HS-5 (cell line): ENCODE results near the gene PTN.

Experiments
- DNase-seq: peaks from one replicate; pipeline ENCODE4 v3.0.0-alpha.2; 2012; ENCODE audit warnings: low read depth

Gene PTN

GRCh38 chr7:137324796-137325696 lies 18.5 kb downstream of the PTN start:
- no peak for DNase-seq

- no peak for DNase-seq
Measured at GRCh38 chr7:137316648-137317353, 26.7 kb downstream of the PTN start.

- DNase-seq: no peak
Measured at GRCh38 chr7:137313201-137313600, 30.3 kb downstream of the PTN start.

- no peak for DNase-seq
Measured at GRCh38 chr7:137306748-137307147, 36.8 kb downstream of the PTN start.

GRCh38 chr7:137305901-137306621 lies 37.5 kb downstream of the PTN start:
- DNase-seq: no peak

GRCh38 chr7:137304624-137305235 lies 38.8 kb downstream of the PTN start:
- DNase-seq: no peak

GRCh38 chr7:137304165-137304564 lies 39.4 kb downstream of the PTN start:
- no peak for DNase-seq

GRCh38 chr7:137302081-137302480 lies 41.5 kb downstream of the PTN start:
- no peak for DNase-seq

- DNase-seq: no peak
Measured at GRCh38 chr7:137298464-137298794, 45.1 kb downstream of the PTN start.

- no peak for DNase-seq
Measured at GRCh38 chr7:137297551-137298463, 45.7 kb downstream of the PTN start.

- DNase-seq: no peak
Measured at GRCh38 chr7:137296576-137296975, 47.0 kb downstream of the PTN start.

GRCh38 chr7:137295739-137296324 lies 47.7 kb downstream of the PTN start:
- DNase-seq: no peak

GRCh38 chr7:137289101-137289500 lies 54.4 kb downstream of the PTN start:
- no peak for DNase-seq

- DNase-seq: no peak
Measured at GRCh38 chr7:137287651-137288258, 55.8 kb downstream of the PTN start.

- DNase-seq: no peak
Measured at GRCh38 chr7:137283153-137283552, 60.4 kb downstream of the PTN start.

- no peak for DNase-seq
Measured at GRCh38 chr7:137282043-137282442, 61.5 kb downstream of the PTN start.

GRCh38 chr7:137276189-137276588 lies 67.3 kb downstream of the PTN start:
- DNase-seq: no peak

- no peak for DNase-seq
Measured at GRCh38 chr7:137272249-137272648, 71.3 kb downstream of the PTN start.

- DNase-seq: no peak
Measured at GRCh38 chr7:137269240-137269639, 74.3 kb downstream of the PTN start.
